ENCODE results near the gene EIF4EBP2. TPM values are rescaled to one million over a fixed set of nuclear protein-coding genes. Genes with fewer than 3 reads are reported as not detected.

Gene EIF4EBP2
- total and polyA plus RNA-seq, 2 experiments from 2014 or later, result 36.8 to 39.1 TPM

GRCh38 chr10:70472799-70473454 is 69.0 kb downstream of the EIF4EBP2 start:
- no peak overlapping the region for H3K27ac ChIP-seq
- DNase-seq (ENCODE audit: low read depth in 1 of 2, low spot score in 1 of 2), result no peak
- TF ChIP-seq CTCF (IDR thresholded peaks at IDR 0.05; ENCODE audit: low read depth, low read length), result no peak
- peaks cover 26% of the 10 kb centered on the region for H3K27me3 ChIP-seq
- no peak overlapping the region for H3K4me3 ChIP-seq
- no peaks in the 10 kb centered on the region for H3K36me3 ChIP-seq
- peaks cover 13% of the 10 kb centered on the region for H3K4me1 ChIP-seq (ENCODE audit: low read depth)
- no peaks in the 10 kb centered on the region for H3K9me3 ChIP-seq (ENCODE audit: low read depth)

DNA sequence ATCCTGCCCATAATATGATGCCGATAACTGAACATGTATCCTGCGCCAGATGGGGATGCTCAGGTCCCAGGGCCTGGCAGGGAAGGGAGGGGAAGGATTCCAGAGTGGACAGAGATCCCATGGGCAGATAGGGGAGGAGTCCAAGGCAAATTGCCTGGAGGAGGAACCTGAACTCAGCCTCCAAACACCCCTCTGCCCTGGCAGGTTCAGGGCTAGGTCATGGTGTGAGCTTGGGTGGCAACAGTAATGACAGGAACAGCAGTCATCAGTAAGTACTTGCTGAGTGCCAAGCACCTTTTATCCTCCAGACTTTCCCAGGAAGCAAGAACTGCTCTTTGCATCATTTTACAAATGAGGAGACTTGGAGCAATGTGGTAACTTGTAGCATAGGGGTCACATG is 70.8 kb downstream of the EIF4EBP2 start:
- H3K27ac ChIP-seq, result no peak overlapping the region
- peak in 1 of 2 donors; percentile 77 for DNase-seq (ENCODE audit: low read depth in 1 of 2, low spot score in 1 of 2)
- peaks cover 5% of the 10 kb centered on the region for H3K4me1 ChIP-seq (ENCODE audit: low read depth)
- no peak overlapping the region for H3K4me3 ChIP-seq
- peaks cover 30% of the 10 kb centered on the region for H3K27me3 ChIP-seq
- H3K9me3 ChIP-seq (ENCODE audit: low read depth), result no peaks in the 10 kb centered on the region
- no peak for TF ChIP-seq CTCF (IDR thresholded peaks at IDR 0.05; ENCODE audit: low read depth, low read length)
- H3K36me3 ChIP-seq, result no peaks in the 10 kb centered on the region

DNA sequence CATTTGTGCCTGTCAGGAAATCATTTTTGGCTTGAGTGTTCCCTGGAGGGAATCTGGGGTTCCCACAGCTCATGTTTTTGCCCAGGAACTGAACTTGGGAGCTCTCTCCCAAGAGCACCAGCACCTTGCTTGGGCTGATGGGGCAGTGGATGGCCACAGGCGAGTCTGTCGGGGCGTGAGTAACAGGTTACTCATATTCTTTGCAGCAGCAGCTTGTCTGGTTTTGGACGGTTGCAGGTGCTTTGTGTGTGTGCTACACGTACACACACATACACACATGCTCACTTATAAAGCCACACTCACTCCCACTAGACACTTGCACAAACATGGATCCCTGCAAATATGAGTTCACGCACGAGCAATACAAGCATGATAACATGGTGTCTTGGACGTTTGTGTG is 71.7 kb downstream of the EIF4EBP2 start:
- no peak for DNase-seq (ENCODE audit: low read depth in 1 of 2, low spot score in 1 of 2)
- peaks cover 30% of the 10 kb centered on the region for H3K27me3 ChIP-seq

DNA sequence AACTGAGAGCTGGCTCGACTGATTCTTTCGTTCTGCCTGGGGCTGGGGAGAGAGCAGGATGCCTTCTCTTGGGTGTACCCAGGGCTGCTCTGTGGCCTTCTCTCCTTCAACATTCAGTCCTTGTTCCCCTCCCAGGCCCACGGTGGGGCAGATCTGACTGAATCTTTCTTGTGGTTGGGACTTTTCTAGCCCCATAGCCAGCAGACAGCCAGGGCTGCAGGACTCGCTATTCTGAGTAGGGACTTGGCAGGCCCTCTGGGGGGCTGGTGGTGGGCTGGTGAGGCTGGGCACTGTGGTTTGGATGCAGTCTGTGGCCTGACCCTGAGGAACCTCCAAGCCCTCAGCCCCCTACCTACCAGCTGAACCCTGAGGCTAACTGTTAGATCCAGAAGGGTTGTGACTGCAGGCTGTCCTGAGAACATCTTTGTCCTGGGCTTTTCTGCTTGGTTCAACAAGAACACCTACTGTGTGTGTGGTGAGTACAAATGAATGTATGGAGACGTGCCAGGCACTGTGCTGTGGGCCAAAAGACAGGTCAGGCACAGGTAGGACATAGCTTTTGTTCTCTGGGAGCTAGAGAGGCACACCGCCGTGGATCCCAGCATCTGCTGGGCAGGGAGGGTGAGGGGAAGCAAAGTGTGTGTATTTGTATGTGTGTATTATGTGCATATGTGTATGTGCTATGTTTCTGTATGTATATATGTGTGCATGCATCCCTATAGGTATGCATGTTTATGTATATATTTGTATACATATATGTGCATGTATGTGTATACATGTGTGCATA is 72.5 kb downstream of the EIF4EBP2 start:
- Histone ChIP-seq H3K4me3 (no peak overlapping the region), H3K36me3 (no peaks in the 10 kb centered on the region), H3K9me3 (ENCODE audit: low read depth) (no peaks in the 10 kb centered on the region), H3K27ac (no peak overlapping the region), H3K4me1 (ENCODE audit: low read depth) (peaks cover 5% of the 10 kb centered on the region), H3K27me3 (peaks cover 30% of the 10 kb centered on the region)
- no peak for TF ChIP-seq CTCF (IDR thresholded peaks at IDR 0.05; ENCODE audit: low read depth, low read length)
- DNase-seq (ENCODE audit: low read depth in 1 of 2, low spot score in 1 of 2), result no peak

More for the DNA sequence above, 71.7 kb downstream of the EIF4EBP2 start:
- Histone ChIP-seq H3K4me1 (ENCODE audit: low read depth) (peaks cover 5% of the 10 kb centered on the region), H3K9me3 (ENCODE audit: low read depth) (no peaks in the 10 kb centered on the region), H3K4me3 (no peak overlapping the region), H3K27ac (no peak overlapping the region), H3K36me3 (no peaks in the 10 kb centered on the region)
- no peak for TF ChIP-seq CTCF (IDR thresholded peaks at IDR 0.05; ENCODE audit: low read depth, low read length)

DNA sequence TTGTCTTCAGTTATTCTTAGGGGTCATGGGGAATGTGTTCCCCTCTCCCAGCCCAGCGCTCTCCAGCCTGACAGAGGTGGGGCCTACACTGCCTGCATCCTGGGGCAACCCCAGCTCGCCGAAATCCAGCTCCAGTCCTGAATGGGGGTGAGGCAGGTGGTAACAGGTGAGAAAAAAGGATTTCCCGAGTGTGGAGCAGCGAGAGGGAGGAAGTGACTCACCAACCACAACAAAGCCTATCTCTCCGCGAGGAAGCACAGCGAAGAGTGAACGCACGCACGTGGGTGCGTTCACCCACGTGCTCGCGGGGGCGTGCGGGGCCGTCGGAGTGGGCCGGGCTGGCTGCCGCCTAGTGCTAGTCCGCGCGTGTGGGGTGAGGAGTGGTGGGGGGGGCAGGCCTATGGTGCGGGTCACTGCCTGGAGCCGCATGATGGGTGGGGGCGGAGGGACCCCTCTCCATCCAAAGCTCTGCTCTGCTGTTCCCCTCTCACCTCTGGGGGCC is 73.8 kb downstream of the EIF4EBP2 start:
- H3K27ac ChIP-seq, result no peak overlapping the region
- H3K4me1 ChIP-seq (ENCODE audit: low read depth), result peaks cover 11% of the 10 kb centered on the region
- H3K9me3 ChIP-seq (ENCODE audit: low read depth), result no peaks in the 10 kb centered on the region
- no peaks in the 10 kb centered on the region for H3K36me3 ChIP-seq
- peak in 1 of 2 donors; percentile 28 for DNase-seq (ENCODE audit: low read depth in 1 of 2, low spot score in 1 of 2)
- peaks cover 30% of the 10 kb centered on the region for H3K27me3 ChIP-seq
- no peak for TF ChIP-seq CTCF (IDR thresholded peaks at IDR 0.05; ENCODE audit: low read depth, low read length)
- H3K4me3 ChIP-seq, result peak overlapping the region; percentile 58

Other genes with a start within 250 kb of the EIF4EBP2 start
- gene SAR1A, start 233.6 kb upstream of the EIF4EBP2 start, total RNA-seq, result 63.6 and 70.3 TPM in 2 replicates
- 77.8 and 86.0 TPM in 2 replicates for gene SAR1A, start 233.6 kb upstream of the EIF4EBP2 start, polyA plus RNA-seq
- 44.9 and 54.3 TPM in 2 replicates for gene PPA1, start 170.7 kb upstream of the EIF4EBP2 start, total RNA-seq
- 75.2 and 86.0 TPM in 2 replicates for gene PPA1, start 170.7 kb upstream of the EIF4EBP2 start, polyA plus RNA-seq
- not detected in 2 replicates for gene NPFFR1, start 120.1 kb upstream of the EIF4EBP2 start, total RNA-seq
- 0.06 TPM in 1 of 2 replicates, not detected in the other for gene NPFFR1, start 120.1 kb upstream of the EIF4EBP2 start, polyA plus RNA-seq
- gene LRRC20, start 21.5 kb upstream of the EIF4EBP2 start, total RNA-seq, result 79.0 and 80.4 TPM in 2 replicates
- gene LRRC20, start 21.5 kb upstream of the EIF4EBP2 start, polyA plus RNA-seq, result 44.3 and 52.3 TPM in 2 replicates
- gene NODAL, start 37.5 kb downstream of the EIF4EBP2 start, total RNA-seq, result 0.15 and 0.25 TPM in 2 replicates
- 0.07 and 0.64 TPM in 2 replicates for gene NODAL, start 37.5 kb downstream of the EIF4EBP2 start, polyA plus RNA-seq
- gene PALD1, start 74.6 kb downstream of the EIF4EBP2 start, total RNA-seq, result 11.1 and 19.1 TPM in 2 replicates
- gene PALD1, start 74.6 kb downstream of the EIF4EBP2 start, polyA plus RNA-seq, result 5.7 and 14.3 TPM in 2 replicates
- 0.07 TPM in 1 of 2 replicates, not detected in the other for gene PRF1, start 198.6 kb downstream of the EIF4EBP2 start, total RNA-seq
- gene PRF1, start 198.6 kb downstream of the EIF4EBP2 start, polyA plus RNA-seq, result 0.84 TPM in 1 of 2 replicates, not detected in the other

Measured in cardiac muscle cell (in vitro differentiated cells and primary cell).